ENCODE data around the gene DHRS7. TPM values are rescaled to one million over a fixed set of nuclear protein-coding genes. Genes with fewer than 3 reads are reported as not detected.

Gene DHRS7
- total and polyA plus RNA-seq, 9 of the 15 experiments (the other 6 are each of a cell fraction or from before 2014, with no cell fraction given): 10.2 to 20.1 (median 15.7) TPM

DNA sequence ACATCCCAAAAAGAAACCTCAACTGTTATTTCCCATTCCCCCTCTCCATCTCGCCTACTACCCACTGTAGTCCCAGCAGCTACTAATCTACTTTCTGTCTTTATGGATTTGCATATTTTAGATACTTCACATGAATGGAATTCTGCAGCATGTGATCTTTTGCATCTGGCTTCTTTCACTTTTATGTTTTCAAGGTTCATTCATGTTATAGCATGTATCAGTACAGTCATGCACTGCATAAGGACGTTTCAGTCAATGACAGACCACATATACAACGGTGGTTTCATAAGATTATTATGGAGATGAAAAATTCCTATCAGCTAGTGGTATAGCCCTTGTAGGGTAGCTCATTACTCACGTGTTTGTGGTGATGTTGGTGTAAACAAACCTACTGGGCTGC is 49.0 kb downstream of the DHRS7 start (continued):
- TF ChIP-seq, protein P1, sequence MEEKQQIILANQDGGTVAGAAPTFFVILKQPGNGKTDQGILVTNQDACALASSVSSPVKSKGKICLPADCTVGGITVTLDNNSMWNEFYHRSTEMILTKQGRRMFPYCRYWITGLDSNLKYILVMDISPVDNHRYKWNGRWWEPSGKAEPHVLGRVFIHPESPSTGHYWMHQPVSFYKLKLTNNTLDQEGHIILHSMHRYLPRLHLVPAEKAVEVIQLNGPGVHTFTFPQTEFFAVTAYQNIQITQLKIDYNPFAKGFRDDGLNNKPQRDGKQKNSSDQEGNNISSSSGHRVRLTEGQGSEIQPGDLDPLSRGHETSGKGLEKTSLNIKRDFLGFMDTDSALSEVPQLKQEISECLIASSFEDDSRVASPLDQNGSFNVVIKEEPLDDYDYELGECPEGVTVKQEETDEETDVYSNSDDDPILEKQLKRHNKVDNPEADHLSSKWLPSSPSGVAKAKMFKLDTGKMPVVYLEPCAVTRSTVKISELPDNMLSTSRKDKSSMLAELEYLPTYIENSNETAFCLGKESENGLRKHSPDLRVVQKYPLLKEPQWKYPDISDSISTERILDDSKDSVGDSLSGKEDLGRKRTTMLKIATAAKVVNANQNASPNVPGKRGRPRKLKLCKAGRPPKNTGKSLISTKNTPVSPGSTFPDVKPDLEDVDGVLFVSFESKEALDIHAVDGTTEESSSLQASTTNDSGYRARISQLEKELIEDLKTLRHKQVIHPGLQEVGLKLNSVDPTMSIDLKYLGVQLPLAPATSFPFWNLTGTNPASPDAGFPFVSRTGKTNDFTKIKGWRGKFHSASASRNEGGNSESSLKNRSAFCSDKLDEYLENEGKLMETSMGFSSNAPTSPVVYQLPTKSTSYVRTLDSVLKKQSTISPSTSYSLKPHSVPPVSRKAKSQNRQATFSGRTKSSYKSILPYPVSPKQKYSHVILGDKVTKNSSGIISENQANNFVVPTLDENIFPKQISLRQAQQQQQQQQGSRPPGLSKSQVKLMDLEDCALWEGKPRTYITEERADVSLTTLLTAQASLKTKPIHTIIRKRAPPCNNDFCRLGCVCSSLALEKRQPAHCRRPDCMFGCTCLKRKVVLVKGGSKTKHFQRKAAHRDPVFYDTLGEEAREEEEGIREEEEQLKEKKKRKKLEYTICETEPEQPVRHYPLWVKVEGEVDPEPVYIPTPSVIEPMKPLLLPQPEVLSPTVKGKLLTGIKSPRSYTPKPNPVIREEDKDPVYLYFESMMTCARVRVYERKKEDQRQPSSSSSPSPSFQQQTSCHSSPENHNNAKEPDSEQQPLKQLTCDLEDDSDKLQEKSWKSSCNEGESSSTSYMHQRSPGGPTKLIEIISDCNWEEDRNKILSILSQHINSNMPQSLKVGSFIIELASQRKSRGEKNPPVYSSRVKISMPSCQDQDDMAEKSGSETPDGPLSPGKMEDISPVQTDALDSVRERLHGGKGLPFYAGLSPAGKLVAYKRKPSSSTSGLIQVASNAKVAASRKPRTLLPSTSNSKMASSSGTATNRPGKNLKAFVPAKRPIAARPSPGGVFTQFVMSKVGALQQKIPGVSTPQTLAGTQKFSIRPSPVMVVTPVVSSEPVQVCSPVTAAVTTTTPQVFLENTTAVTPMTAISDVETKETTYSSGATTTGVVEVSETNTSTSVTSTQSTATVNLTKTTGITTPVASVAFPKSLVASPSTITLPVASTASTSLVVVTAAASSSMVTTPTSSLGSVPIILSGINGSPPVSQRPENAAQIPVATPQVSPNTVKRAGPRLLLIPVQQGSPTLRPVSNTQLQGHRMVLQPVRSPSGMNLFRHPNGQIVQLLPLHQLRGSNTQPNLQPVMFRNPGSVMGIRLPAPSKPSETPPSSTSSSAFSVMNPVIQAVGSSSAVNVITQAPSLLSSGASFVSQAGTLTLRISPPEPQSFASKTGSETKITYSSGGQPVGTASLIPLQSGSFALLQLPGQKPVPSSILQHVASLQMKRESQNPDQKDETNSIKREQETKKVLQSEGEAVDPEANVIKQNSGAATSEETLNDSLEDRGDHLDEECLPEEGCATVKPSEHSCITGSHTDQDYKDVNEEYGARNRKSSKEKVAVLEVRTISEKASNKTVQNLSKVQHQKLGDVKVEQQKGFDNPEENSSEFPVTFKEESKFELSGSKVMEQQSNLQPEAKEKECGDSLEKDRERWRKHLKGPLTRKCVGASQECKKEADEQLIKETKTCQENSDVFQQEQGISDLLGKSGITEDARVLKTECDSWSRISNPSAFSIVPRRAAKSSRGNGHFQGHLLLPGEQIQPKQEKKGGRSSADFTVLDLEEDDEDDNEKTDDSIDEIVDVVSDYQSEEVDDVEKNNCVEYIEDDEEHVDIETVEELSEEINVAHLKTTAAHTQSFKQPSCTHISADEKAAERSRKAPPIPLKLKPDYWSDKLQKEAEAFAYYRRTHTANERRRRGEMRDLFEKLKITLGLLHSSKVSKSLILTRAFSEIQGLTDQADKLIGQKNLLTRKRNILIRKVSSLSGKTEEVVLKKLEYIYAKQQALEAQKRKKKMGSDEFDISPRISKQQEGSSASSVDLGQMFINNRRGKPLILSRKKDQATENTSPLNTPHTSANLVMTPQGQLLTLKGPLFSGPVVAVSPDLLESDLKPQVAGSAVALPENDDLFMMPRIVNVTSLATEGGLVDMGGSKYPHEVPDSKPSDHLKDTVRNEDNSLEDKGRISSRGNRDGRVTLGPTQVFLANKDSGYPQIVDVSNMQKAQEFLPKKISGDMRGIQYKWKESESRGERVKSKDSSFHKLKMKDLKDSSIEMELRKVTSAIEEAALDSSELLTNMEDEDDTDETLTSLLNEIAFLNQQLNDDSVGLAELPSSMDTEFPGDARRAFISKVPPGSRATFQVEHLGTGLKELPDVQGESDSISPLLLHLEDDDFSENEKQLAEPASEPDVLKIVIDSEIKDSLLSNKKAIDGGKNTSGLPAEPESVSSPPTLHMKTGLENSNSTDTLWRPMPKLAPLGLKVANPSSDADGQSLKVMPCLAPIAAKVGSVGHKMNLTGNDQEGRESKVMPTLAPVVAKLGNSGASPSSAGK (IDR thresholded peaks at IDR 0.05): no peak
- TF ChIP-seq SMAD4 (CRISPR knock-in tag; conservative IDR thresholded peaks at IDR 0.05): no peak
- TF ChIP-seq COPS2 (conservative IDR thresholded peaks at IDR 0.05): no peak
